HG03342 (cell line): Measurements from ENCODE around the gene UNC5B.
"Not testable (repeated sequence)": the region's sequence is repeated elsewhere in the genome, so short reads cannot be mapped to it uniquely, and the experiment has no call there.

ENCODE experiments used
- ATAC-seq: cut with Tn5 transposase; IDR thresholded peaks from one replicate; pipeline ENCODE4 v1.9.1; 2021; ENCODE audit warnings: mild to moderate bottlenecking, moderate library complexity; ENCODE audit not compliant: unreplicated experiment

UNC5B gene

GRCh38 chr10:71209352-71209715 lies 3.0 kb upstream of the UNC5B start:
- no peak for ATAC-seq

GRCh38 chr10:71209731-71210541 lies 2.4 kb upstream of the UNC5B start:
- ATAC-seq, result no peak

GRCh38 chr10:71210542-71210871 lies 1.9 kb upstream of the UNC5B start:
- no peak for ATAC-seq

- no peak for ATAC-seq
These were observed 1.3 kb upstream of the UNC5B start for GRCh38 chr10:71211053-71211452.

GRCh38 chr10:71211775-71212317 lies 524 bp upstream of the UNC5B start:
- no peak for ATAC-seq

- no peak for ATAC-seq
These were observed 804 bp downstream of the UNC5B start for GRCh38 chr10:71213127-71213621.

GRCh38 chr10:71213761-71214440 lies 1.5 kb downstream of the UNC5B start:
- ATAC-seq, result no peak

GRCh38 chr10:71214641-71215559 lies 2.5 kb downstream of the UNC5B start:
- ATAC-seq, result no peak

GRCh38 chr10:71216363-71216695 lies 4.0 kb downstream of the UNC5B start:
- ATAC-seq, result no peak

GRCh38 chr10:71216751-71217265 lies 4.4 kb downstream of the UNC5B start:
- ATAC-seq, result no peak

GRCh38 chr10:71217266-71218045 lies 5.1 kb downstream of the UNC5B start:
- ATAC-seq, result no peak

GRCh38 chr10:71218046-71218650 lies 5.8 kb downstream of the UNC5B start:
- ATAC-seq, result no peak

- no peak for ATAC-seq
These were observed 6.3 kb downstream of the UNC5B start for GRCh38 chr10:71218651-71219050.

- ATAC-seq, result not testable (repeated sequence)
These were observed 7.0 kb downstream of the UNC5B start for GRCh38 chr10:71219236-71219917.

- no peak for ATAC-seq
These were observed 7.7 kb downstream of the UNC5B start for GRCh38 chr10:71219918-71220688.

- ATAC-seq, result no peak
These were observed 8.5 kb downstream of the UNC5B start for GRCh38 chr10:71220689-71221540.

- no peak for ATAC-seq
These were observed 9.3 kb downstream of the UNC5B start for GRCh38 chr10:71221586-71222202.
